Right forelimb (tissue), 1 donor: ENCODE results near the gene SLC16A5.

Source experiments
- DNase-seq: peaks from one replicate; pipeline ENCODE4 v3.0.0-alpha.2; 2018

The SLC16A5 gene

GRCh38 chr17:75088465-75089417 lies 987 bp downstream of the SLC16A5 start:
- DNase-seq, result no peak

DNA sequence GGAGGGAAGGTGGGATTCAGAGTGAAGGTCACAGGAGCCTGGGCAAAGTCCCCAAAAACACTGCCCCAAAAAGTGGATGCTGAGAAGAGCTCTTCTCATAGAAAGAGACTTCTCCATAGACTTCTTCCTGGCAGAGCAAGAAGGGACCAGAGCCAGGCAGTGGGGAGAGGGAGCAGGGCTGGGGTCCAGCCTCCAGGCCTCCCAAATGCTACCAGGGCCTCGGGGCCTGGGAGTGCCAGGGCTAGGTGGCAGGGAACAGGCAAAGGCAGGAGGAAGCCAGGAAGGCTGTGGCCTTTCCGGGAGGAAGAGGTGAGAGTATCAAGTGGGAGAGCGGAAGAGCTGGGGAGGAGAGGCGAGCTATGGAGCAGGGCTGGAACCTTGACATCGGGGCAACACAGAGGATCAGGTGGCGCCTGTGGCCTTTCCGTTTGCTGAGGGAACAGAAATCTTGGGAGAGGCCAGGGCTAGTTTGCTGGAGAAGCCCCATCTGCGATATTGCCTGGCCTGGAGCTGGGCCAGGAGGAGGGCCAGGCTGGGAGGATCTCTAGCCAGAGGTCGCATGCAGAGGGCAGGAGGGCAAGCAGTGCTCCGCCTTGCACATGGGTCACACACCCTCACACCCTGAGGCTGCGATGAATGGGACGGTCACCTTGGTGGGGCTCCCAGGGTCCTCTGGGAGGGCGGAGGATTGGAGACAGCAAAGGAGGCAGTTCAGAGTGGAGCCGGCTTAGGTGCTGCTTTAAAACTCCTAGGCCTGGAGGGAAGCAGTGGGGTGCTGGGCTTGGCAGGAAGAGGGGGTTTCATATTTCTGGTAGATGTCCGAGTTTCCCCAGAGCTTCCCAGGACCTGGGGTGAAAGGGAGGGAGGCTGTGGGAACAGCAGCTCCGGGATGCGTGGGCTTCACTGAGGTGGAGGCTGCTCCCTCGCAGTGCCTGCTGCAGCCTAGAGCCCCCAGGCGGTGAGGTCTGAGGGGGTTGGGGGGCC lies 3.4 kb downstream of the SLC16A5 start:
- no peak for DNase-seq

GRCh38 chr17:75091855-75092327 lies 4.1 kb downstream of the SLC16A5 start:
- DNase-seq, result no peak

GRCh38 chr17:75093548-75094158 lies 5.9 kb downstream of the SLC16A5 start:
- no peak for DNase-seq

GRCh38 chr17:75094871-75095399 lies 7.2 kb downstream of the SLC16A5 start:
- DNase-seq, result no peak

DNA sequence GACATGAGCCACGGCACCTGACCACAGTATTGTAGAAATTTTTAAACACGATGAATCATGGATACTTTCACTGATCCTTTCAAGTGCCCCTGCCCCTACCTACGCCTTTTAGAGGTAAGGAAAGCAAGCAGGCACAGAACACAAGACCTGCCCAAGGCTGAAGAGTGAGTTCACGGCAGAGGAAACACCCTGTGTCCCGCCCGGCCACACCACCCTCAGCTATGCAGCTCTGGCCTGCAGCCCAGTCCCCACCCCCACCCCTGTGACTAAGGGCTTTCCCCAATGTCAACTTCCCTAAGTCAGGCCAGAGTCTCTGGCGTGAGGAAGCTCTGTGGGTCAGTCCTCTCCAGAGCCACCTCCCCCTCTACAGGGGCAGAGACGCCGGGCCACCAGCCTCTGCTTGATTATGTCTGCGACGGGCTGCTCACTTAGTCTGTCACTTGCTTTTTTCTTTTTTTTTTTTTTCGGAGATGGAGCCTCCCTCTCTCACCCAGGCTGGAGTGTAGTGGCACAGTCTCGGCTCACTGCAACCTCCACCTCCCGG lies 8.4 kb downstream of the SLC16A5 start:
- no peak for DNase-seq

DNA sequence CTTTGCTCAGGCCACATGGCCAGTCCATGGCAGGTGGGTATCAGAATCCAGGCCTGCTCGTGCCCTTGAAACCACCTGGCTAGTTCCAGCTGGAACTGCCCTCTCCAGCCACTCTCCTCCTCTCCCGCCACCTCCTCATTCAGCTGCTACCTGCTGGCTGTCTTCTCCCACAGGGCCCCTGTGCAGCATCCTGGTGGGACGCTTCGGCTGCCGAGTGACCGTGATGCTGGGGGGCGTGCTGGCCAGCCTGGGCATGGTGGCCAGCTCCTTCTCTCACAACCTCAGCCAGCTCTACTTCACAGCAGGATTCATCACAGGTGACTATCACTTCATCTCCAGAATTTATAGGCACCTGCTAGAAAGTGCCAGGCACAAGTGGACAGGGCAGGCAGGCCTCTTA lies 10.1 kb downstream of the SLC16A5 start:
- no peak for DNase-seq

- no peak for DNase-seq
Observed at GRCh38 chr17:75098861-75099260, 11.1 kb downstream of the SLC16A5 start.

GRCh38 chr17:75099881-75100595 lies 12.3 kb downstream of the SLC16A5 start:
- no peak for DNase-seq

DNA sequence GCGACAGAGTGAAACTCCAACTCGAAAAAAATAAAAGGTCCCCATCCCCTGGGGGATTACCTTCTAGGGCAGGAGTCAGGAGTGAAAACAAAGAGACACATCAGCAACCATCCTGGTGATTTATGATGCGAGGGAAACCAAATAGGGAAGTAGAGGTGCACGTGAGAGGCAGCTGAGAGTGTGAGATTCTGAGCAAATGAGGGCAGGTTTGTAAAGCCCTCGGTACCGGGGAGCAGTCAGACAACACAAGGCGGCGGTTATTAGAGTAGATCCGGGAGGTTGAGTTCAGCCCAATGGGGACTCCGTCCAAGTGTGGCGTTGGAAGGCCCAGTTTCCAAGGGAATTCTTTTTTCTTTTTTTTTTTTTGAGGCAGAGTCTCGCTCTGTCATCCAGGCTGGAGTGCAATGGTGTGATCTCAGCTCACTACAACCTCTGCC lies 14.6 kb downstream of the SLC16A5 start:
- no peak for DNase-seq

GRCh38 chr17:75103601-75104554 lies 16.1 kb downstream of the SLC16A5 start:
- no peak for DNase-seq

DNA sequence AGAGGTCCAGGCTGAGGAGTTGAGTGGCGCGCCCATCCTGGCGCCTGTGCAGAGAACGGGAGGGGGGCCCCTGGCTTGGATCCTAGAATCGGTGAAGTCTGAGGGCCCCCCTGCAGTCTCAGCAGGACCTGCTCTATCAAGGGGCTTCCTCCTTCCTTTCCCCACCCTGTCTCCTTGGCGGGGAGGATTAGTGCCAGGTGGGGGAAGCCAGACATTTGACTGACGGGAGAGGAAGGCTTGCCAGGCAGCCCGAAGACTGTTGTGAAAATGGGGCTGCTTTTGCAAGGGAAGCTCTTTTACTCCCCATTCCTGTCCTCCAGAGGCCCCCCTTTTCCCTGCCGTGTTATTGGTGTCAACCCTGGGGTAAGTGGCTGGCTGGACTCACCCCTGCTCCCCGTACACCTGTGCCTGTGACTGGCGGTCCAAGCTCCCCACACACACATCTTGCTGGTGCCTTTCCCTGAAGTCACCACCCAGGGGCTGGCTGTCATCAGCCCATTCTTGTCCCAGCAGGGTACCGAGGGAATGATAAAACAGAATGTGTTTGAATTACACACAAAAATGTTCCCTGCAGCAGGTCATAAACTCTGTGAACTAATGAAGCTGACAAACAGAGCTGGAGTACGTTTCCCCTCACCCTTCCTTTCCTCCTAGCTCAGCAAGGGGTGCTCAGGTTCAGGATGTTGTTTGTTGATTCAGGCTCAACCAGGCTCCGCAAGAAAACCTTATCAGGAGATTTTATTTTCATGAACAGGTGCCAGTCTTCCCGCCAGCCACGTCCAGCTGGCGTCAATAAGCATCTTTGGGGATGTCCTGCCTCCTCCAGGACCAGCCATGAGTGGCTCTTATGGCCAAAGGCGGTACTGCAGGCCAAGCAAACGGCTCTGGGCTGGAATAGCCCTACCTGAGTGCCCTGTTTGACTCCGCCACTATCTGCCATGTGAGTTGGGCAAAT lies 17.6 kb downstream of the SLC16A5 start:
- no peak for DNase-seq

- no peak for DNase-seq
Observed at GRCh38 chr17:75108193-75108592, 20.4 kb downstream of the SLC16A5 start.

DNA sequence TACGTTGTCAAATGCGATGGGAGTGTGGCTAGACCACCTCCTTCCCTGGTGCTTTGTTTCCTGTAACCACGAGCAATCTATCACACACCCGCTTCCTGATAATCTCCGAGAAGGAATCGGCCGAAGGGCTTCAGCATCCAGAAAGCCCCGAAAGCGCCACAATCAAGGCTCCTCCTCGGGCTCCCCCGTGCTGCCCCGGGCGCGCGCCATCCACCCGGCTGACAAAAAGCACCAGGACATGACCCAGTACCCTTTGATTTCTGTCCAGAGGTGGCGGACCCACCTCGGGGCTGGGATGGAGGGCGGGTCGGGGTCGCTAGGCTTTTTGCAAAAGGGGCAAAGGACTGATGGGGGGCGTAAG lies 21.3 kb downstream of the SLC16A5 start:
- DNase-seq, result no peak

GRCh38 chr17:75109407-75110233 lies 21.9 kb downstream of the SLC16A5 start, which contains the start of gene ARMC7:
TSS of gene ARMC7 (plus strand) at chr17:75109969. CDS start at chr17:75110289, 320 bp downstream.
- peak; percentile 93 for DNase-seq

- no peak for DNase-seq
Observed at GRCh38 chr17:75110234-75110937, 22.6 kb downstream of the SLC16A5 start.

- DNase-seq, result no peak
Observed at GRCh38 chr17:75111777-75112335, 24.1 kb downstream of the SLC16A5 start.
